OCI-LY7 (cell line): ENCODE results near the gene ADGRL4.

Experiments
- CTCF ChIP-seq: fragments of 200-600 bp; sonication (generic); conservative IDR thresholded peaks from 2 replicates; pipeline ENCODE4 v1.5.1; 2014; ENCODE audit warnings: mild to moderate bottlenecking, antibody characterized with exemption, low read length, moderate library complexity, mixed read lengths
- EZH2phosphoT487 ChIP-seq: fragments of 200-600 bp; sonication (generic); IDR thresholded peaks from 2 replicates; pipeline ENCODE4 v1.6.1; 2018; ENCODE audit warnings: low read depth, borderline replicate concordance, mild to moderate bottlenecking, mixed run types, antibody characterized with exemption, low read length, moderate library complexity, mixed read lengths

- TF ChIP-seq CTCF: no peak
- no peak for TF ChIP-seq EZH2phosphoT487
Observed at GRCh38 chr1:79052829-79053449, 46.4 kb upstream of the ADGRL4 start.
